HG02943 (cell line): ENCODE measurements around the gene THBD.

Experiments
- ATAC-seq: cut with Tn5 transposase; IDR thresholded peaks from one replicate; pipeline ENCODE4 v1.9.1; 2021; ENCODE audit warnings: mild to moderate bottlenecking, low read depth, moderate library complexity; ENCODE audit not compliant: unreplicated experiment

Gene THBD

GRCh38 chr20:23018941-23019340 is 30.5 kb downstream of the THBD start:
- no peak for ATAC-seq

DNA sequence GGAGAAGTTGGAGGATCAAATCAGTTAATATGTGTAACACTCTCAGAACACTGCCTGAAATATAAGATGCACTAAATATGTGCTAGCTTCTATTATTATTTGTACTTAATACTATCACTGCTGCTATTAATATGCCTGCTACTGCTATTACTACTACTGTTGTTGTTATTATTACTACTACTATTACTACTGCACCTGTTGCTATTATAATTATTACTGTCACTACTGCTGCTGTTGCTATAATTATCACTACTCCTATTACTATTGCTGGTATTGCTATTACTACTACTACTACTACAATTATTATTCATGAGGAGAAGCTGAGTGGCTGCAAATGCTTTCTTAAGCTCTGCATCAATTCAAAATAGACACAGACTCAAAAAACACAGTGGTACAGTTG is 31.0 kb downstream of the THBD start:
- no peak for ATAC-seq

GRCh38 chr20:23017516-23017915 is 32.0 kb downstream of the THBD start:
- ATAC-seq = no peak

GRCh38 chr20:23013429-23013828 is 36.0 kb downstream of the THBD start:
- no peak for ATAC-seq

- ATAC-seq = no peak
Measured at GRCh38 chr20:23011008-23011721, 38.3 kb downstream of the THBD start.

DNA sequence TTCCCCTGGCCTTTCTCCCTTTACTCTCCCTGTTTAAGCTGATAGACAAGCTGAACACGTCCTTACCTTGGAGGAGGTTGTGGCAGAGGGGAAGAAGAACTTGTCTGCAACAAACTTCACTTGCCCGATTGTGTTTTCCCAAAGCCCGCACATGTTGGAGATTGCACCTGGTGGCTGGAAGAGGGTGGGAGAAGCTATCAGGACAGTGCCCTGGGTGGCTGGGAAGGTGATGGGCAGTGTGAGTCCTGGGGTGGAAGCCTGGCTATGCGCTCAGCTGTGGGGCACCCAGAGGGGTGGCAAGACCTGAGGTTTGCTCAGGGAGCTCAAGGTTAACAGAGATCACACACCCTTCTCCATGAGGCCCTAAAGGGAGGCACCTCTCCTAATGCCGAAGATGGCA is 39.4 kb downstream of the THBD start:
- ATAC-seq = no peak

DNA sequence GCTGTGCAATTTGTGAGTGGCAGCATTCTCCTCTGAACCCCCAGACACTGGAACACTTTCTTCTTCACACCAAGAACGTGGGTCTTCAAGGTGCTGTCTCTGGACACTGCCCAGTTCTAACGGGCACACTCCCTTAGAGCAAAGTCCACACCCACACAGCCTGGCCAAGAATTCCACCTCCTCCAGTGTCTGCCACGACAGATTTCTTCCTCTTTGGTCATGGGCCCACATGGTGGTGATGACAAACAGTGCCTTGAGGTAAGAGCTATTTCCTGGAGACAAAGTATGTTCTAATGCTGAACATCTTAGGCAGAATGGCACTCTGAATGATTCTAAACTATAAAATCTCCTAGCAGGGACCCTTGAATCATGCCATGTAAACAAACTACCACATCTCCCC is 39.8 kb downstream of the THBD start:
- no peak for ATAC-seq

GRCh38 chr20:23008667-23009066 is 40.8 kb downstream of the THBD start:
- no peak for ATAC-seq

GRCh38 chr20:23007886-23008655 is 41.4 kb downstream of the THBD start:
- ATAC-seq = no peak

- no peak for ATAC-seq
Measured at GRCh38 chr20:23007462-23007861, 42.0 kb downstream of the THBD start.

- no peak for ATAC-seq
Measured at GRCh38 chr20:23005776-23006175, 43.7 kb downstream of the THBD start.

GRCh38 chr20:23003881-23004460 is 45.5 kb downstream of the THBD start:
- ATAC-seq = no peak

GRCh38 chr20:23003077-23003635 is 46.3 kb downstream of the THBD start:
- ATAC-seq = no peak

DNA sequence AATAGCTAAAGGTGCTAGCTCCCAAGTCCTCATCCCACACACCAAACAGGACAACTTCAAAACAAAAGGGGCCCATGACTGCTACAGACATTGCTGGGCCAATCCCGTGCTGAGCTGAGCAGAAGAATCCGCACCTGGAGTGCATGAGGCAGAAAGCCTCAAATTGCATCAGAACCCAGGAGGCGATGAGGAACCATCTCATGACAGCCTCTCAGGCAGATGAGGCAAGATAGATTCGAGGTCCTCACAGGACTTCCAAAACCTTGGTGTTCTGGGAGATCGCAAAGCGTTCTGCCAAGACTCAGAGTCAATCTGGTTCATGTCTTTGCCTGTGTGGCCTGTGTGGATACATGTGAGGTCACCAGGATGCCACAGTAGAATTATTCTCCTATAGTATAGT is 47.2 kb downstream of the THBD start:
- no peak for ATAC-seq

DNA sequence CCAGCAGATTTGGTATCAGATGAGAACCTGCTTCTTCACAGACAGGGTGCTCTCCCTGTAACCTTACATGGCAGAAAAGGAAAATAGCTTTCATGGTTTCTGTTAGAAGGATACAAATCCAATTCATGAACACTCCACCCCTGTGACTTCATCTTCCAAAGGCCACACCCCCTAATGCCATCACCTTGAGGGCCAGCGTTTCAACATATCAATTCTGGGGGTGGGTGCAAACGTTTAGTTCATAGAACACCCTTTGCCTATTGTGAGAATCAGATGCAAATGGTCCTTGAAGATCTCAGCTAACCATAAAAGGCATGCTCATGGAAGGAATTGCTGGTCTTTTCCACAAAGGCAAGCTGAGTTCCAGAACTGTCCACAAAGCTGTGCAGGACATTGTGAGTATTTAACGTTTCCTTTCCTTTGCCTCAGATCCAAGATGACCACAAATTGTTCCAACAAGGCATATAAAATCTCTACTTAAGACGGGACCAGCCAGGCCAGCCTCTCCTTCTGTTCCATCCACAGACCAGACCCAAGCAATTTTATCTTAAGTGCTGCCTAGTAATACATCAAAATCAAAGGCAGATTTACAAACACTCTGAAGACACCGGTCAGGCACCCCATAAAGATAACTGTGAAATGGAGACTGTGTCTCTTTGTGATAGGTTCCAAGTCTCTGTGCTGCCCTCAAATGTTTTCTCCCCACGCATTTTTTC is 49.1 kb downstream of the THBD start:
- ATAC-seq = no peak

GRCh38 chr20:22999756-23000155 is 49.7 kb downstream of the THBD start:
- ATAC-seq = no peak

DNA sequence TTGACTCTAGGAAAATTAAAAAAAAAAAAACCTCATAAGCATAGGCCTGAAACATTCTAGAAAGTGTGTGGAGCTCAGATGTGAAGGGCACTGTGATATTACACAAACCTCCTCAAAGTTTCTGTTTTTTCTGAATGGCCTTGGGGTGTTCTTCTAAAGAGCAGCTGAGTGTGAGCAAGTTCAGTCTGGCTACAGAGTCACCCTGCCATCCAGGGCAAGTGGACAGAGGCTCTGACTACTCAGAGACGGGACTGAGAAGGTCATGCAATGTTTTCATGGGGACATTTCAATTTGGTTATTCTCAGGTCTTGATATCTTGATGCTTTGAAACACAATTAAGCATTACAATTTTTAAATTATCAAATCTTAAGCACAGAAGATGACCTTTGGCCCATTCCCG is 51.0 kb downstream of the THBD start:
- no peak for ATAC-seq

- no peak for ATAC-seq
Measured at GRCh38 chr20:22995923-22996322, 53.5 kb downstream of the THBD start.
